Measurements from ENCODE around the gene PRSS53.
A peak's percentile ranks its signal among the peaks of the same experiment; 100 is the strongest.
"Not testable (repeated sequence)": the region's sequence is repeated elsewhere in the genome, so short reads cannot be mapped to it uniquely, and the experiment has no call there.

The PRSS53 gene

GRCh38 chr16:31108794-31109558, 20.2 kb upstream of the PRSS53 start:
- no peak for DNase-seq (ENCODE audit: low spot score in 2 of 2)
- H3K36me3 Mint-ChIP-seq, result peaks cover 47% of the 10 kb centered on the region
- no peak for ATAC-seq
- H3K9me3 Mint-ChIP-seq, result no peaks in the 10 kb centered on the region
- H3K27ac Mint-ChIP-seq, result peak overlapping the region; percentile 96
- H3K4me3 Mint-ChIP-seq, result peak overlapping the region; percentile 90
- H3K4me1 Mint-ChIP-seq, result peaks cover 32% of the 10 kb centered on the region

- peak within 1 kb of the TSS; percentile 90 for H3K4me3 Mint-ChIP-seq
- H3K36me3 Mint-ChIP-seq, result peaks cover 47% of the 10 kb centered on the region
- peak; percentile 86 for ATAC-seq
- peak within 1 kb of the TSS; percentile 96 for H3K27ac Mint-ChIP-seq
- DNase-seq (ENCODE audit: low spot score in 2 of 2), result peak; percentile 73 to 87
- H3K4me1 Mint-ChIP-seq, result peaks cover 32% of the 10 kb centered on the region
- H3K9me3 Mint-ChIP-seq, result no peaks in the 10 kb centered on the region
Observed at GRCh38 chr16:31108035-31108793, 19.5 kb upstream of the PRSS53 start, which contains the start of gene BCKDK. TSS of gene BCKDK (plus strand) at chr16:31108386. CDS start at chr16:31109224, 838 bp downstream.

- Mint-ChIP-seq H3K4me3 (peak overlapping the region; percentile 90), H3K4me1 (peaks cover 32% of the 10 kb centered on the region), H3K27ac (peak overlapping the region; percentile 96), H3K36me3 (peaks cover 41% of the 10 kb centered on the region), H3K9me3 (no peaks in the 10 kb centered on the region)
- ATAC-seq (peak; percentile 85), DNase-seq (ENCODE audit: low spot score in 2 of 2) (peak in 1 of 2 donors; percentile 63)
Observed at GRCh38 chr16:31107465-31107867, 18.7 kb upstream of the PRSS53 start.

- H3K27ac Mint-ChIP-seq, result peak overlapping the region; percentile 96
- peaks cover 35% of the 10 kb centered on the region for H3K36me3 Mint-ChIP-seq
- DNase-seq (ENCODE audit: low spot score in 2 of 2) (no peak), ATAC-seq (no peak)
- H3K4me1 Mint-ChIP-seq, result peaks cover 32% of the 10 kb centered on the region
- peak overlapping the region; percentile 90 for H3K4me3 Mint-ChIP-seq
- H3K9me3 Mint-ChIP-seq, result no peaks in the 10 kb centered on the region
Observed at GRCh38 chr16:31106509-31107464, 18.0 kb upstream of the PRSS53 start.

- Mint-ChIP-seq H3K4me1 (peaks cover 32% of the 10 kb centered on the region), H3K36me3 (peaks cover 25% of the 10 kb centered on the region), H3K9me3 (no peaks in the 10 kb centered on the region), H3K27ac (peak overlapping the region; percentile 77), H3K4me3 (peak overlapping the region; percentile 25)
- ATAC-seq (peak; percentile 66), DNase-seq (ENCODE audit: low spot score in 2 of 2) (peak; percentile 91 to 97)
Observed at GRCh38 chr16:31105677-31106213, 17.0 kb upstream of the PRSS53 start.

GRCh38 chr16:31100876-31101641, 12.3 kb upstream of the PRSS53 start:
- not testable (repeated sequence) for ATAC-seq; DNase-seq (ENCODE audit: low spot score in 2 of 2); H3K4me3 Mint-ChIP-seq; H3K36me3 Mint-ChIP-seq; H3K9me3 Mint-ChIP-seq; H3K4me1 Mint-ChIP-seq; H3K27ac Mint-ChIP-seq

- DNase-seq (ENCODE audit: low spot score in 2 of 2), result no peak
- H3K27ac Mint-ChIP-seq, result no peak overlapping the region
- no peaks in the 10 kb centered on the region for H3K36me3 Mint-ChIP-seq
Observed at GRCh38 chr16:31099860-31100638, 11.3 kb upstream of the PRSS53 start.

GRCh38 chr16:31094424-31095120, 5.8 kb upstream of the PRSS53 start, which contains the start of gene VKORC1:
TSS of gene VKORC1 (minus strand) at chr16:31094797. CDS start at chr16:31094729, 68 bp downstream.
- peaks cover 33% of the 10 kb centered on the region for H3K36me3 Mint-ChIP-seq
- DNase-seq (ENCODE audit: low spot score in 2 of 2) (peak; percentile 68 to 94), ATAC-seq (peak; percentile 92)
- peak within 1 kb of the TSS; percentile 100 for H3K4me3 Mint-ChIP-seq
- H3K27ac Mint-ChIP-seq, result peak within 1 kb of the TSS; percentile 93
- H3K4me1 Mint-ChIP-seq, result peaks cover 31% of the 10 kb centered on the region
- no peaks in the 10 kb centered on the region for H3K9me3 Mint-ChIP-seq

More at GRCh38 chr16:31099860-31100638, 11.3 kb upstream of the PRSS53 start:
- H3K4me3 Mint-ChIP-seq, result no peak overlapping the region
- no peak for ATAC-seq
- peaks cover 10% of the 10 kb centered on the region for H3K4me1 Mint-ChIP-seq
- no peaks in the 10 kb centered on the region for H3K9me3 Mint-ChIP-seq

- ATAC-seq, result no peak
- Mint-ChIP-seq H3K36me3 (peaks cover 38% of the 10 kb centered on the region), H3K4me3 (peak overlapping the region; percentile 100), H3K27ac (peak overlapping the region; percentile 93), H3K4me1 (peaks cover 31% of the 10 kb centered on the region), H3K9me3 (no peaks in the 10 kb centered on the region)
- no peak for DNase-seq (ENCODE audit: low spot score in 2 of 2)
Observed at GRCh38 chr16:31094088-31094423, 5.3 kb upstream of the PRSS53 start.

GRCh38 chr16:31093132-31093703, 4.5 kb upstream of the PRSS53 start:
- Mint-ChIP-seq H3K4me3 (peak overlapping the region; percentile 100), H3K27ac (no peak overlapping the region)

GRCh38 chr16:31092330-31092729, 3.6 kb upstream of the PRSS53 start:
- Mint-ChIP-seq H3K27ac (no peak overlapping the region), H3K9me3 (no peaks in the 10 kb centered on the region), H3K4me3 (peak overlapping the region; percentile 100), H3K4me1 (peaks cover 31% of the 10 kb centered on the region), H3K36me3 (peaks cover 45% of the 10 kb centered on the region)
- DNase-seq (ENCODE audit: low spot score in 2 of 2) (no peak), ATAC-seq (no peak)

More at GRCh38 chr16:31093132-31093703, 4.5 kb upstream of the PRSS53 start:
- peaks cover 31% of the 10 kb centered on the region for H3K4me1 Mint-ChIP-seq
- peaks cover 45% of the 10 kb centered on the region for H3K36me3 Mint-ChIP-seq
- ATAC-seq, result no peak
- no peaks in the 10 kb centered on the region for H3K9me3 Mint-ChIP-seq
- no peak for DNase-seq (ENCODE audit: low spot score in 2 of 2)

- Mint-ChIP-seq H3K36me3 (peaks cover 50% of the 10 kb centered on the region), H3K4me1 (peaks cover 34% of the 10 kb centered on the region), H3K27ac (peak overlapping the region; percentile 39), H3K4me3 (no peak overlapping the region), H3K9me3 (no peaks in the 10 kb centered on the region)
- no peak for DNase-seq (ENCODE audit: low spot score in 2 of 2)
- no peak for ATAC-seq
Observed at GRCh38 chr16:31090540-31090939, 1.8 kb upstream of the PRSS53 start.

GRCh38 chr16:31089199-31089598, 456 bp upstream of the PRSS53 start:
- Mint-ChIP-seq H3K27ac (no peak overlapping the region), H3K4me1 (peaks cover 31% of the 10 kb centered on the region), H3K9me3 (no peaks in the 10 kb centered on the region), H3K36me3 (peaks cover 55% of the 10 kb centered on the region), H3K4me3 (no peak overlapping the region)
- DNase-seq (ENCODE audit: low spot score in 2 of 2) (no peak), ATAC-seq (no peak)
